Skeletal muscle tissue (tissue), 4 donors: ENCODE data around the gene TM9SF2. TPM values are rescaled to one million over a fixed set of nuclear protein-coding genes. Genes with fewer than 3 reads are reported as not detected.
A peak's percentile ranks its signal among the peaks of the same experiment; 100 is the strongest.
"Not testable (repeated sequence)": the region's sequence is repeated elsewhere in the genome, so short reads cannot be mapped to it uniquely, and the experiment has no call there.

Experiments
- H3K27ac ChIP-seq: one replicate; pipeline ENCODE4 v1.7.0; 2013; ENCODE audit warnings: mild to moderate bottlenecking, low read depth, low read length, inconsistent platforms
- H3K27me3 ChIP-seq, 3 donors: one replicate each; pipeline ENCODE4 v1.7.0; 2013; ENCODE audit warnings: low read length in 3 of 3; ENCODE audit not compliant: control insufficient read depth in 3 of 3, insufficient read depth in 3 of 3
- H3K36me3 ChIP-seq, 3 donors: one replicate each; pipeline ENCODE4 v1.7.0; 2013; ENCODE audit warnings: low read length in 3 of 3; ENCODE audit not compliant: control insufficient read depth in 3 of 3, insufficient read depth in 3 of 3
- H3K4me1 ChIP-seq, 3 donors: one replicate each; pipeline ENCODE4 v1.7.0; 2013; ENCODE audit warnings: low read length in 3 of 3, mild to moderate bottlenecking in 3 of 3; ENCODE audit not compliant: control insufficient read depth in 3 of 3, insufficient read depth in 3 of 3
- H3K4me3 ChIP-seq, 3 donors: one replicate each; pipeline ENCODE4 v1.7.0; 2013; ENCODE audit warnings: low read length in 3 of 3
- H3K9ac ChIP-seq, 3 donors: one replicate each; pipeline ENCODE4 v1.7.0; 2013; ENCODE audit warnings: low read length in 3 of 3, mild to moderate bottlenecking in 3 of 3, moderate library complexity in 2 of 3, low read depth in 1 of 3
- H3K9me3 ChIP-seq, 3 donors: one replicate each; pipeline ENCODE4 v1.7.0; 2013; ENCODE audit warnings: low read length in 3 of 3; ENCODE audit not compliant: control insufficient read depth in 3 of 3
- total RNA-seq: library from RNA; depleted of rRNA; stranded (reverse); fragments of >200 nt; gene quantifications from one replicate; pipeline ENCODE4 v1.2.3, GENCODE V29; 2014
- donor health status: Osteomylitis.

Gene TM9SF2
- total RNA-seq, 1 donor from 2014 or later = 116 TPM

DNA sequence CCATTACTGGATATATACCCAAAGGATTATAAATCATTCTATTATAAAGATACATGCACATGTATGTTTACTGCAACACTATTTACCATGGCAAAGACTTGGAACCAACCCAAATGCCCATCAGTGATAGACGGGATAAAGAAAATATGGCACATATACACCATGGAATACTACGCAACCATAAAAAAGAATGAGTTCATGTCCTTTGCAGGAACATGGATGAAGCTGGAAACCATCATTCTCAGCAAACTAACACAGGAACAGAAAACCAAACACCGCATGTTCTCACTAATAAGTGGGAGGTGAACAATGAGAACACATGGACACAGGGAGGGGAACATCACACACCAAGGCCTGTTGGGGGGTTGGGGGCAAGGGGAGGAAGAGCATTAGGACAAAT, 9.5 kb upstream of the TM9SF2 start:
- not testable (repeated sequence) for H3K27ac ChIP-seq, H3K4me3 ChIP-seq, H3K9me3 ChIP-seq, H3K9ac ChIP-seq, H3K27me3 ChIP-seq, H3K36me3 ChIP-seq
- H3K4me1 ChIP-seq = peaks cover 4 to 13% (median 11%) of the 10 kb centered on the region in 3 donors

GRCh38 chr13:99495466-99496183, 5.6 kb upstream of the TM9SF2 start:
- Histone ChIP-seq H3K4me3 (peak overlapping the region; percentile 72 to 74 (median 74)), H3K36me3 (no peaks in the 10 kb centered on the region), H3K27me3 (no peaks in the 10 kb centered on the region), H3K9me3 (no peaks in the 10 kb centered on the region), H3K9ac (peak overlapping the region; percentile 6 to 63 (median 10)), H3K4me1 (peaks cover 10 to 32% (median 29%) of the 10 kb centered on the region in 3 donors), H3K27ac (peak overlapping the region; percentile 77)

- Histone ChIP-seq H3K9ac (peak overlapping the region; percentile 6 to 63 (median 62)), H3K4me1 (peaks cover 12 to 34% (median 32%) of the 10 kb centered on the region in 3 donors), H3K9me3 (no peaks in the 10 kb centered on the region), H3K27me3 (no peaks in the 10 kb centered on the region), H3K27ac (peak overlapping the region; percentile 77), H3K36me3 (no peaks in the 10 kb centered on the region), H3K4me3 (peak overlapping the region; percentile 72 to 74 (median 74))
Observed at GRCh38 chr13:99496184-99497142, 4.8 kb upstream of the TM9SF2 start.

DNA sequence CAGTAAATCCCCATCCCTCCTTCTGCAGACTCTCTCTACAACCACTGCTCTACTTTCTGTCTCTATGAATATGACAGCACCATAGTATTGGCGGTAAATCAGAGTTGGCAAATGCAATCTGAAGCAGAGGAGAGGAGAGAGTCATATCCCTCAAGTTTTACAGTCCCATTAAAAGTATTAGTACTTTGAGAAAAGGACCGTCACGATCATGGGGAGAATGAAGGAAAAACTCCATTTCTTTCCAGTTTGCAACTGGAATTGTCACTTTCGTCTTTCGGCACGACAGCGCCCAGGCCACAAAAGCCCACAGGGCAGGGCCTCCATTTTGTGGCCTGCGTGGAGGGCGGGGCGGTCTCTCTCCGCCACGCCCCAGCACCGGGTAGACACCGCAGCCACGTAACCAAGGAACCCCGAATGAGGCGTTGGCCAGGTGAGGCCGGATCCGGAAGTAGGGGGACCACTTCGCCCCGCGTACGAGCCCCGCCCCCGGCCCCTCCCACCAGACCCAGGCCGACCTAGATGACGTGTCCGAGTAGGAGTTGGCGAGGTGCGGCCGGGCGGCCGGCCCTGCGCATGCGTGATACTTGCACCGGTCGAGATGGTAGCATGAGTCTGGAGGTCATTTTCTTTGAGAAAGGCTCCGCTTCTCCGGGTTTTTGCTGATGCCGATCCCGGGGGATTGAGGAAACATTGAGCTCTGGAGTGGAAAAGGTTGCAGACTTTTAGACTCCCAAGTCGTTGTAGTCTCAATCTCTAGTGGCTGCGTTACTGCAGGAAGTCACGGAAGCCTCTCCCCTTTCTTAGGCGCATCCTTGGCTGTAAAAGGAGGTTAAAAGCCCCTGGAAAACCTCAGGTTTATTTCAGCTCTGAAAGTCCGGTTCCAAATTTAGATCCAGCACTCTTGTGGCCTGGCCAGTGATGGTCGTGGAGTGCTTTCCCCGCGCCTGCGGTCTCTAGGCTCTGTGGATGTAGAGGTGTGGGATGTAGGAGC, 2.8 kb upstream of the TM9SF2 start:
- H3K27ac ChIP-seq = peak overlapping the region; percentile 84

DNA sequence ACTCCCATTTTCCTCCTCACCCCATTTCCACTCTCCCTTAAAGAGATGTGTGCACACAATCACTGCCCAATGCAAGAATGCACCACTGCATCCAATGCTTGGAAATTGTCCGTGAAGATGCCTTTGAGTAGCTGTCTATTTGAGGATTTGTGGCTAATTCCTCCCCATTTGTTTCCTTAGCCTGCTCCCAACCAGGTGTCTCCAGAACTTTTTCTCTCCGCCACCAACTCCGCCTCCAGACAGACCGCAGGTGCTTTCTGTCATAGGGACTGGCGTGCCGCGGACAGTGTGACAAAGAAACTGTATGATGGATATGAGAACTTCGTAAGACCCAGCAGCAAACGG, 461 bp upstream of the TM9SF2 start:
- no peaks in the 10 kb centered on the region for H3K36me3 ChIP-seq
- H3K27me3 ChIP-seq = no peaks in the 10 kb centered on the region
- H3K27ac ChIP-seq = peak overlapping the region; percentile 93
- H3K9me3 ChIP-seq = no peaks in the 10 kb centered on the region
- H3K4me3 ChIP-seq = peak overlapping the region; percentile 91 to 96 (median 96)
- peaks cover 22 to 44% (median 42%) of the 10 kb centered on the region in 3 donors for H3K4me1 ChIP-seq
- H3K9ac ChIP-seq = peak overlapping the region; percentile 90 to 95 (median 90)

More for the DNA sequence above, 2.8 kb upstream of the TM9SF2 start:
- H3K9me3 ChIP-seq = no peaks in the 10 kb centered on the region
- H3K9ac ChIP-seq = peak overlapping the region; percentile 87 to 93 (median 87)
- no peaks in the 10 kb centered on the region for H3K36me3 ChIP-seq
- H3K27me3 ChIP-seq = no peaks in the 10 kb centered on the region
- peaks cover 23 to 46% (median 44%) of the 10 kb centered on the region in 3 donors for H3K4me1 ChIP-seq
- H3K4me3 ChIP-seq = peak overlapping the region; percentile 74 to 95 (median 83)

DNA sequence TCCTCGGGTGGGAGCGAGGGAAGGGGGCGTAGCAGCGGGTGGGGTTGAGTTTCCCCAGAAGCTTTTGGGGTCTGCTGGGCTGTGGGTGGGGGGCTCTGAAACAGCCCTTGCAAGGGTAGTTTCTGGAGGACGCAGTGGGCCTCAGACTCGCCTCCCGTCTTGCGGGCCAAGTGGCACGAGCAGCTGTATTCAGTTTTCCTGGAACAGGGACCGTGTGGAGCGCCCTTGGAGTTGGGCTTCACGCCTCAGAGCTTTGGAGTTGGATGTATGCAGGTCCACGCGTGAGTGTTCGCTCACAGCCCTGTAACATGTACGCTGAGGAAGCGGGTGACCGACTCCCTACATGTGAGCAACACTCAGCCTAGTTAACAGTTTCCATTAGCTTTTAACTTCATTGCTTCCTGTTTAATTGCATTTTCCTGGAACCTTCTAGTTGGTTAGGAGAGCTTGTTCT, 603 bp downstream of the TM9SF2 start:
- H3K4me3 ChIP-seq = peak overlapping the region; percentile 91 to 96 (median 96)
- no peaks in the 10 kb centered on the region for H3K36me3 ChIP-seq
- peaks cover 22 to 42% (median 37%) of the 10 kb centered on the region in 3 donors for H3K4me1 ChIP-seq
- no peaks in the 10 kb centered on the region for H3K27me3 ChIP-seq
- H3K9me3 ChIP-seq = no peaks in the 10 kb centered on the region
- peak overlapping the region; percentile 90 to 95 (median 92) for H3K9ac ChIP-seq
- peak overlapping the region; percentile 93 for H3K27ac ChIP-seq

- peaks cover 14 to 26% (median 16%) of the 10 kb centered on the region in 3 donors for H3K4me1 ChIP-seq
- peak overlapping the region; percentile 11 for H3K27ac ChIP-seq
- no peaks in the 10 kb centered on the region for H3K27me3 ChIP-seq
- H3K4me3 ChIP-seq = no peak overlapping the region
- H3K36me3 ChIP-seq = peaks cover 0 to 3% (median 0%) of the 10 kb centered on the region in 3 donors
- H3K9ac ChIP-seq = peak overlapping the region in 1 of 3 donors; percentile 34
- H3K9me3 ChIP-seq = no peaks in the 10 kb centered on the region
Observed at GRCh38 chr13:99505814-99506269, 4.6 kb downstream of the TM9SF2 start.

DNA sequence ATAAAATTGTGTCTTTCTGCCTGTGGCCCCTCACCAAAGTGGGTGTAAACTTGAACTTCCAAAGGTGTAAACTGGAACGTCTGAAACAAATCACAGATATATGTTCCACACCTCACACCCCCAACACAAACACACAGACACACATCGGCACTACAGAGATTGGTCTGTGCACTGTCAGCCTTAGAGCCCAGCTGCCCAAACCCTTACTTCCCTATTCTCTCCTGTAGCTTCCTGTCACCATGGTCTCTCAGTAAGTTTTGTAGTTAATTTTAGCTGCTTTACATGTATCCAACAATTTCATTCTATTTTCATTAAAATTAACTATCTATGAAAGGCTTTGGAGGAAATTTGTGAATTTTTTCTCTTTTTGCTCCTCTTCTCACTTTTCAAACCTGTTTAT, 5.4 kb downstream of the TM9SF2 start:
- peaks cover 14 to 26% (median 15%) of the 10 kb centered on the region in 3 donors for H3K4me1 ChIP-seq
- H3K4me3 ChIP-seq = no peak overlapping the region
- H3K36me3 ChIP-seq = peaks cover 0 to 3% (median 0%) of the 10 kb centered on the region in 3 donors
- H3K9me3 ChIP-seq = no peaks in the 10 kb centered on the region
- no peak overlapping the region for H3K9ac ChIP-seq
- no peaks in the 10 kb centered on the region for H3K27me3 ChIP-seq
- no peak overlapping the region for H3K27ac ChIP-seq

DNA sequence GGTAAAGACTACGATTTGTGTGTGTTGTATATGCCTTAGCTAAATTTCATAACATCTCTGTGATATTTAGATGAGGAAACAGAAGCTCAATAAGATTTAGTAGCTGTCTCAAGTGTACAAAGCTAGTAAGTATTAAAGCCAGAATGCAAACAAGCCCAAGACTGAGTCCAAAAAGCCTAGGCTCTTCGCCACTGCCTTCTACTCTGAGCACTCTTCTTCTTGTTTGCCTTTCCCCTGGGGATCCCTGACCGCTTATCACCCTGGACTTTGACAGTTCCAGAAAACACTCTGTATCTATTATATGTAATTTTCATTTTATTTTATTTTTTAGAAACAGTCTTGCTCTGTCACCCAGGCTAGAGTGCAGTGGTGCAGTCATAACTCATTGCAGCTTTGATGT, 5.8 kb downstream of the TM9SF2 start:
- Histone ChIP-seq H3K27ac (no peak overlapping the region), H3K4me1 (peaks cover 10 to 24% (median 12%) of the 10 kb centered on the region in 3 donors), H3K4me3 (no peak overlapping the region), H3K9ac (no peak overlapping the region), H3K9me3 (no peaks in the 10 kb centered on the region), H3K27me3 (no peaks in the 10 kb centered on the region), H3K36me3 (peaks cover 0 to 3% (median 0%) of the 10 kb centered on the region in 3 donors)
